CD4-positive, alpha-beta T cell treated with Interleukin-1 beta for 1 hour (primary cell): ENCODE measurements around the gene TSPO.

Experiments used
- DNase-seq, 2 donors: peaks; one replicate each; pipeline ENCODE4 v3.0.0-alpha.2; 2020 to 2022

Gene TSPO

GRCh38 chr22:43179911-43180195, 28.5 kb downstream of the TSPO start:
- DNase-seq, result no peak

GRCh38 chr22:43180670-43181069, 29.3 kb downstream of the TSPO start:
- no peak for DNase-seq

- DNase-seq, result no peak
These were observed 30.1 kb downstream of the TSPO start for GRCh38 chr22:43181321-43182076.

- no peak for DNase-seq
These were observed 30.8 kb downstream of the TSPO start for GRCh38 chr22:43182118-43182517.

- DNase-seq, result no peak
These were observed 31.4 kb downstream of the TSPO start for GRCh38 chr22:43182726-43183125.

GRCh38 chr22:43183496-43184277, 32.3 kb downstream of the TSPO start:
- no peak for DNase-seq

- no peak for DNase-seq
These were observed 34.5 kb downstream of the TSPO start for GRCh38 chr22:43185860-43186261.

GRCh38 chr22:43186272-43187170, 35.2 kb downstream of the TSPO start, which contains the start of gene TTLL12:
TSS of gene TTLL12 (minus strand) at chr22:43187134. CDS start at chr22:43187069, 65 bp downstream.
- DNase-seq, result peak; percentile 64

GRCh38 chr22:43187171-43188099, 36.1 kb downstream of the TSPO start:
- DNase-seq, result peak; percentile 97 to 98

GRCh38 chr22:43188829-43189545, 37.6 kb downstream of the TSPO start:
- DNase-seq, result no peak

- DNase-seq, result no peak
These were observed 40.5 kb downstream of the TSPO start for GRCh38 chr22:43191831-43192230.

GRCh38 chr22:43197271-43197941, 46.0 kb downstream of the TSPO start:
- no peak for DNase-seq

- DNase-seq, result no peak
These were observed 46.8 kb downstream of the TSPO start for GRCh38 chr22:43198126-43198525.

GRCh38 chr22:43198936-43199335, 47.6 kb downstream of the TSPO start:
- no peak for DNase-seq

- DNase-seq, result no peak
These were observed 48.2 kb downstream of the TSPO start for GRCh38 chr22:43199541-43199940.

- DNase-seq, result no peak
These were observed 48.7 kb downstream of the TSPO start for GRCh38 chr22:43200031-43200430.

GRCh38 chr22:43200555-43200954, 49.2 kb downstream of the TSPO start:
- DNase-seq, result no peak

GRCh38 chr22:43201486-43202219, 50.3 kb downstream of the TSPO start:
- no peak for DNase-seq

- DNase-seq, result no peak
These were observed 51.0 kb downstream of the TSPO start for GRCh38 chr22:43202326-43202725.

- no peak for DNase-seq
These were observed 51.5 kb downstream of the TSPO start for GRCh38 chr22:43202756-43203410.
